Transverse colon (tissue), 4 donors: ENCODE data around the gene CALML3. TPM values are rescaled to one million over a fixed set of nuclear protein-coding genes. Genes with fewer than 3 reads are reported as not detected.

Experiments
- DNase-seq: peaks from one replicate; pipeline ENCODE4 v3.0.0-alpha.2; 2019
- H3K27ac ChIP-seq, 4 donors: fragments of 200-600 bp; sonication (generic); 2 replicates each; pipeline ENCODE4 v1.5.1; 2016 to 2018; ENCODE audit warnings: inconsistent platforms in 4 of 4
- H3K27me3 ChIP-seq: fragments of 200-600 bp; sonication (generic); 2 replicates; pipeline ENCODE4 v1.5.1; 2017; ENCODE audit warnings: inconsistent platforms
- H3K36me3 ChIP-seq, 4 donors: fragments of 200-600 bp; sonication (generic); 2 replicates each; pipeline ENCODE4 v1.5.1; 2017 to 2019; ENCODE audit warnings: inconsistent platforms in 4 of 4
- H3K4me1 ChIP-seq, 4 donors: fragments of 200-600 bp; sonication (generic); 2 replicates each; pipeline ENCODE4 v1.5.1; 2017 to 2020; ENCODE audit warnings: inconsistent platforms in 4 of 4
- H3K4me3 ChIP-seq, 4 donors: fragments of 200-600 bp; sonication (generic); 1 replicate in 1 of 4; 2 replicates in 3 of 4; pipeline versions ENCODE4 v1.5.1 to v1.6.1; 2017 to 2019; ENCODE audit warnings: inconsistent platforms in 4 of 4
- H3K9me3 ChIP-seq, 2 donors: fragments of 200-600 bp; sonication (generic); 2 replicates each; pipeline ENCODE4 v1.5.1; 2017 to 2019; ENCODE audit warnings: inconsistent platforms in 2 of 2
- CTCF ChIP-seq, 5 experiments: fragments of 200-600 bp in 3 of 5; fragments of 450-650 bp in 2 of 5; sonication (generic) in 3 of 5; IDR thresholded peaks; 1 replicate in 2 of 5; 2 replicates in 3 of 5; pipeline ENCODE4 v1.5.1; 2016 to 2017; ENCODE audit warnings: antibody characterized with exemption in 5 of 5, inconsistent platforms in 3 of 5, mild to moderate bottlenecking in 2 of 5, moderate library complexity in 1 of 5
- EP300 ChIP-seq: sonication (generic); formaldehyde crosslinking; IDR thresholded peaks from one replicate; pipeline ENCODE4 v1.6.1; 2017; ENCODE audit warnings: antibody characterized with exemption, low read depth
- POLR2A ChIP-seq: fragments of 450-650 bp; IDR thresholded peaks from one replicate; pipeline ENCODE4 v1.6.1; 2016; ENCODE audit warnings: antibody characterized with exemption, mild to moderate bottlenecking, moderate library complexity
- POLR2AphosphoS5 ChIP-seq, 3 donors: sonication (generic); formaldehyde crosslinking; IDR thresholded peaks; one replicate each; pipeline ENCODE4 v1.6.1; 2016; ENCODE audit warnings: antibody characterized with exemption in 3 of 3
- WGBS, 2 donors: methylation state at CpG; one replicate each; pipeline ENCODE4 v1.1.5; 2018; ENCODE audit warnings: low coverage in 1 of 2; 5-methylcytosine and 5-hydroxymethylcytosine counted together
- in situ Hi-C, 4 donors: fragments of 200-750 bp; cut with MboI; loops; one replicate each; pipeline versions ENCODE4 v1.15.0 to v1.15.1; 2017; ENCODE audit warnings: low sequenced_read_pairs in 3 of 4, low pct_ligation_motif_present in 1 of 4, low pct_unique_long_range_greater_than_20kb in 1 of 4
- intact Hi-C: fragments of 100-400 bp; cut with DNase I; formaldehyde crosslinking; loops from one replicate; pipeline ENCODE4 v1.15.1; 2023; ENCODE audit warnings: low total_unique reads
- total RNA-seq, 4 donors: library from RNA; depleted of rRNA; stranded (reverse); fragments of >200 nt; gene quantifications; one replicate each; pipeline ENCODE4 v1.1.0, GENCODE V29; 2016

CALML3 gene
- total RNA-seq, 4 donors from 2014 or later: not detected

GRCh38 chr10:5538892-5539651, 14.3 kb downstream of the CALML3 start:
- TF ChIP-seq CTCF (IDR thresholded peaks at IDR 0.05): no peak
- TF ChIP-seq POLR2AphosphoS5 (IDR thresholded peaks at IDR 0.05): no peak
- TF ChIP-seq EP300: no peak
- no peak for TF ChIP-seq POLR2A
- Histone ChIP-seq H3K4me1 (peaks cover 0 to 13% (median 6%) of the 10 kb centered on the region in 4 donors), H3K27ac (no peak overlapping the region), H3K36me3 (no peaks in the 10 kb centered on the region), H3K27me3 (no peaks in the 10 kb centered on the region), H3K4me3 (no peak overlapping the region), H3K9me3 (no peaks in the 10 kb centered on the region)
- DNase-seq: peak; percentile 7
- in situ Hi-C loops (no loop called here), intact Hi-C loops (no loop called here)
- WGBS, 2 donors: 59 to 79% methylated on average over 5 to 19 of the region's 19 CpGs

GRCh38 chr10:5540080-5540479, 15.3 kb downstream of the CALML3 start:
- 97% methylated on average over 7 to 9 of the region's 9 CpGs for WGBS, 2 donors
- Histone ChIP-seq H3K27me3 (no peaks in the 10 kb centered on the region), H3K36me3 (no peaks in the 10 kb centered on the region), H3K9me3 (no peaks in the 10 kb centered on the region), H3K27ac (no peak overlapping the region), H3K4me1 (peaks cover 0 to 22% (median 13%) of the 10 kb centered on the region in 4 donors), H3K4me3 (no peak overlapping the region)
- in situ Hi-C loops: no loop called here
- no peak for TF ChIP-seq CTCF (IDR thresholded peaks at IDR 0.05)
- intact Hi-C loops: no loop called here
- peak; percentile 5 for DNase-seq

- DNase-seq: peak; percentile 28
- in situ Hi-C loops: no loop called here
- H3K27me3 ChIP-seq: no peaks in the 10 kb centered on the region
- no peaks in the 10 kb centered on the region for H3K36me3 ChIP-seq
- peak overlapping the region; percentile 3 to 31 (median 20) for H3K27ac ChIP-seq
- intact Hi-C loops: no loop called here
- no peak overlapping the region for H3K4me3 ChIP-seq
- no peak for TF ChIP-seq EP300
- TF ChIP-seq CTCF (IDR thresholded peaks at IDR 0.05): peak in 1 of 5 experiments; percentile 27
- 79% methylated on average over 3 of the region's 3 CpGs; no CpG with 5 or more reads in 1 of the 2 donors for WGBS, 2 donors
- peaks cover 5 to 30% (median 21%) of the 10 kb centered on the region in 4 donors for H3K4me1 ChIP-seq
- no peaks in the 10 kb centered on the region for H3K9me3 ChIP-seq
Observed at GRCh38 chr10:5540891-5541290, 16.1 kb downstream of the CALML3 start.

- TF ChIP-seq POLR2A: no peak
- TF ChIP-seq EP300: no peak
- no peak for TF ChIP-seq CTCF (IDR thresholded peaks at IDR 0.05)
- no peak for TF ChIP-seq POLR2AphosphoS5 (IDR thresholded peaks at IDR 0.05)
Observed at GRCh38 chr10:5542100-5542499, 17.3 kb downstream of the CALML3 start.

More at GRCh38 chr10:5542100-5542499, 17.3 kb downstream of the CALML3 start:
- Histone ChIP-seq H3K4me1 (peaks cover 14 to 42% (median 32%) of the 10 kb centered on the region in 4 donors), H3K27ac (no peak overlapping the region), H3K27me3 (no peaks in the 10 kb centered on the region), H3K9me3 (no peaks in the 10 kb centered on the region), H3K36me3 (no peaks in the 10 kb centered on the region), H3K4me3 (no peak overlapping the region)
- DNase-seq: no peak
- intact Hi-C loops: no loop called here
- 100% methylated on average over 1 of the region's 1 CpG for WGBS, 2 donors
- in situ Hi-C loops: no loop called here
